CD4-positive, alpha-beta T cell treated with Interleukin-10 for 1 hour (primary cell): ENCODE measurements around the gene SMC4.

ENCODE experiments used
- DNase-seq: peaks from one replicate; pipeline ENCODE4 v3.0.0-alpha.2; 2020

SMC4 gene

GRCh38 chr3:160395297-160395696, 4.2 kb upstream of the SMC4 start:
- no peak for DNase-seq

GRCh38 chr3:160398820-160399124, 678 bp upstream of the SMC4 start:
- no peak for DNase-seq

GRCh38 chr3:160400030-160400701, 716 bp downstream of the SMC4 start:
- peak; percentile 30 for DNase-seq

GRCh38 chr3:160400702-160401150, 1.3 kb downstream of the SMC4 start:
- DNase-seq, result peak; percentile 29

- peak; percentile 20 for DNase-seq
Measured at GRCh38 chr3:160401291-160402095, 2.0 kb downstream of the SMC4 start.

- no peak for DNase-seq
Measured at GRCh38 chr3:160402221-160403027, 3.0 kb downstream of the SMC4 start.

- DNase-seq, result no peak
Measured at GRCh38 chr3:160403028-160403545, 3.6 kb downstream of the SMC4 start.

GRCh38 chr3:160403796-160404470, 4.5 kb downstream of the SMC4 start:
- no peak for DNase-seq

GRCh38 chr3:160409812-160410610, 10.6 kb downstream of the SMC4 start:
- DNase-seq, result no peak

GRCh38 chr3:160412477-160412876, 13.0 kb downstream of the SMC4 start:
- DNase-seq, result no peak

GRCh38 chr3:160413613-160414248, 14.3 kb downstream of the SMC4 start:
- DNase-seq, result peak; percentile 77

GRCh38 chr3:160417311-160417710, 17.9 kb downstream of the SMC4 start:
- no peak for DNase-seq

- no peak for DNase-seq
Measured at GRCh38 chr3:160427832-160428424, 28.5 kb downstream of the SMC4 start.

GRCh38 chr3:160434071-160434470, 34.6 kb downstream of the SMC4 start:
- no peak for DNase-seq

GRCh38 chr3:160435095-160435494, 35.6 kb downstream of the SMC4 start:
- DNase-seq, result no peak

GRCh38 chr3:160435747-160436146, 36.3 kb downstream of the SMC4 start:
- DNase-seq, result no peak

GRCh38 chr3:160437083-160437455, 37.6 kb downstream of the SMC4 start:
- no peak for DNase-seq

GRCh38 chr3:160440687-160441086, 41.2 kb downstream of the SMC4 start:
- no peak for DNase-seq

GRCh38 chr3:160444411-160444810, 45.0 kb downstream of the SMC4 start:
- DNase-seq, result no peak

- DNase-seq, result no peak
Measured at GRCh38 chr3:160445854-160446253, 46.4 kb downstream of the SMC4 start.

- no peak for DNase-seq
Measured at GRCh38 chr3:160446522-160447056, 47.1 kb downstream of the SMC4 start.
